Tibial nerve (tissue), 4 donors: Measurements from ENCODE around the gene CCDC27. TPM values are rescaled to one million over a fixed set of nuclear protein-coding genes. Genes with fewer than 3 reads are reported as not detected.
A peak's percentile ranks its signal among the peaks of the same experiment; 100 is the strongest.

Experiments used
- DNase-seq, 2 donors: peaks; one replicate each; pipeline ENCODE4 v3.0.0-alpha.2; 2019; ENCODE audit warnings: low spot score in 2 of 2
- H3K27ac ChIP-seq, 4 donors: fragments of 200-600 bp; sonication (generic) in 3 of 4; one replicate each; pipeline ENCODE4 v1.5.1; 2017 to 2019; ENCODE audit warnings: mild to moderate bottlenecking in 1 of 4
- H3K27me3 ChIP-seq, 2 donors: fragments of 200-600 bp; sonication (generic) in 1 of 2; one replicate each; pipeline versions ENCODE4 v1.5.1 to v1.6.0; 2017 to 2019
- H3K36me3 ChIP-seq, 3 donors: fragments of 200-600 bp; sonication (generic); one replicate each; pipeline ENCODE4 v1.5.1; 2018 to 2019
- H3K4me1 ChIP-seq, 4 donors: fragments of 200-600 bp; sonication (generic) in 3 of 4; one replicate each; pipeline ENCODE4 v1.5.1; 2017 to 2019
- H3K4me3 ChIP-seq, 4 donors: fragments of 200-600 bp; sonication (generic) in 3 of 4; one replicate each; pipeline ENCODE4 v1.5.1; 2017 to 2019; ENCODE audit warnings: mild to moderate bottlenecking in 1 of 4, moderate library complexity in 1 of 4
- H3K9me3 ChIP-seq, 4 donors: fragments of 200-600 bp; sonication (generic) in 3 of 4; one replicate each; pipeline ENCODE4 v1.5.1; 2017 to 2019
- CTCF ChIP-seq, 5 experiments: fragments of 200-600 bp in 3 of 5; fragments of 450-650 bp in 2 of 5; sonication (generic) in 3 of 5; IDR thresholded peaks; one replicate each; pipeline ENCODE4 v1.5.1; 2016 to 2019; ENCODE audit warnings: antibody characterized with exemption in 5 of 5, mild to moderate bottlenecking in 3 of 5, moderate library complexity in 2 of 5
- EP300 ChIP-seq, 2 donors: sonication (generic); formaldehyde crosslinking; IDR thresholded peaks; one replicate each; pipeline ENCODE4 v1.6.1; 2017; ENCODE audit warnings: antibody characterized with exemption in 2 of 2, mild to moderate bottlenecking in 1 of 2
- POLR2A ChIP-seq, 2 donors: fragments of 450-650 bp; IDR thresholded peaks; one replicate each; pipeline ENCODE4 v1.6.1; 2017; ENCODE audit warnings: antibody characterized with exemption in 2 of 2, mild to moderate bottlenecking in 2 of 2, moderate library complexity in 2 of 2
- WGBS, 2 donors: methylation state at CpG; one replicate each; pipeline ENCODE4 v1.1.5; 2018; 5-methylcytosine and 5-hydroxymethylcytosine counted together
- total RNA-seq, 4 donors: library from RNA; depleted of rRNA; stranded (reverse); fragments of >200 nt; gene quantifications; one replicate each; pipeline ENCODE4 v1.1.0, GENCODE V29; 2016

Gene CCDC27
- total RNA-seq, 4 donors from 2014 or later = not detected

DNA sequence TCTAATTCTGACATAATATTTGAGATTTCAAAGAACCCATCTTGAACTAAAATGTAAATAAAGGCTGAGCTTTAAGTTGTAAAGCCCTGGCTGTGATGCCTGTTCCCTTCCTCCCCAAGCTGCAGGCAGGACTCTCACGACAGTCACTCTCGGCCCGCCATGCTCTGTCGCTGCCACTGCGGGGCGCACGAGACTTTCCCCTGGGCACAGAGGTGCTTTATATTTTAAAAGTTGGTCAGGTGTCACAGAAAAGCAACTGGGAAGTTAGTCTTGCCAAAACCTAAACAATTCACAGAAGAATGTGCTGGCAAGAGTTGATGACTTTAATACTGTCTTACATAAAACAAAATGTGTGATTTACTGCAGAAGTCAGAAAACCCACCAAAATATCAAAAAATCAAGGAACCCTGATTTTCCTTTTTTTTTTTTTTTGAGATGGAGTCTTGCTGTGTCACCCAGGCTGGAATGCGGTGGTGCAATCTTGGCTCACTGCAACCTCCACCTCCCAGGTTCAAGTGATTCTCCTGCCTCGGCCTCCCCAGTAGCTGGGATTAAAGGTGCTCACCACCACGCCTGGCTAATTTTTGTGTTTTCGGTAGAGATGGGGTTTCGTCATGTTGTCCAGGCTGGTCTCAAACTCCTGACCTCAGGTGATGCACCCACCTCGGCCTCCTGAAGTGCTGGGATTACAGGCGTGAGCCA is 33.4 kb downstream of the CCDC27 start:
- DNase-seq = no peak
- H3K36me3 ChIP-seq = peaks cover 4 to 100% (median 29%) of the 10 kb centered on the region in 3 donors

GRCh38 chr1:3786468-3787348 is 34.5 kb downstream of the CCDC27 start:
- no peak for DNase-seq
- WGBS, 2 donors = 91 to 93% methylated on average over 40 to 45 of the region's 45 CpGs
- no peak overlapping the region for H3K27ac ChIP-seq
- peaks cover 4 to 91% (median 20%) of the 10 kb centered on the region in 3 donors for H3K36me3 ChIP-seq
- peaks cover 0 to 23% (median 0%) of the 10 kb centered on the region in 4 donors for H3K4me1 ChIP-seq
- no peak for TF ChIP-seq POLR2A (IDR thresholded peaks at IDR 0.05)
- TF ChIP-seq EP300 (IDR thresholded peaks at IDR 0.05) = no peak
- no peak for TF ChIP-seq CTCF (IDR thresholded peaks at IDR 0.05)
- no peaks in the 10 kb centered on the region for H3K27me3 ChIP-seq
- H3K4me3 ChIP-seq = no peak overlapping the region
- H3K9me3 ChIP-seq = no peaks in the 10 kb centered on the region

More for the DNA sequence above, 33.4 kb downstream of the CCDC27 start:
- TF ChIP-seq EP300 (IDR thresholded peaks at IDR 0.05) (no peak), CTCF (IDR thresholded peaks at IDR 0.05) (peak in 1 of 5 experiments; percentile 10), POLR2A (IDR thresholded peaks at IDR 0.05) (no peak)
- 78 to 84% methylated on average over 14 of the region's 14 CpGs for WGBS, 2 donors
- peaks cover 0 to 15% (median 0%) of the 10 kb centered on the region in 4 donors for H3K4me1 ChIP-seq
- no peak overlapping the region for H3K27ac ChIP-seq
- H3K9me3 ChIP-seq = no peaks in the 10 kb centered on the region
- no peaks in the 10 kb centered on the region for H3K27me3 ChIP-seq
- H3K4me3 ChIP-seq = no peak overlapping the region

- Histone ChIP-seq H3K27ac (no peak overlapping the region), H3K36me3 (peaks cover 4 to 85% (median 14%) of the 10 kb centered on the region in 3 donors), H3K4me1 (peaks cover 0 to 23% (median 0%) of the 10 kb centered on the region in 4 donors), H3K9me3 (no peaks in the 10 kb centered on the region), H3K4me3 (no peak overlapping the region), H3K27me3 (no peaks in the 10 kb centered on the region)
- no peak for TF ChIP-seq CTCF (IDR thresholded peaks at IDR 0.05)
- TF ChIP-seq EP300 (IDR thresholded peaks at IDR 0.05) = no peak
- no peak for TF ChIP-seq POLR2A (IDR thresholded peaks at IDR 0.05)
- no peak for DNase-seq
- WGBS, 2 donors = 84 to 85% methylated on average over 10 of the region's 10 CpGs
Measured at GRCh38 chr1:3787349-3787715, 35.1 kb downstream of the CCDC27 start.

DNA sequence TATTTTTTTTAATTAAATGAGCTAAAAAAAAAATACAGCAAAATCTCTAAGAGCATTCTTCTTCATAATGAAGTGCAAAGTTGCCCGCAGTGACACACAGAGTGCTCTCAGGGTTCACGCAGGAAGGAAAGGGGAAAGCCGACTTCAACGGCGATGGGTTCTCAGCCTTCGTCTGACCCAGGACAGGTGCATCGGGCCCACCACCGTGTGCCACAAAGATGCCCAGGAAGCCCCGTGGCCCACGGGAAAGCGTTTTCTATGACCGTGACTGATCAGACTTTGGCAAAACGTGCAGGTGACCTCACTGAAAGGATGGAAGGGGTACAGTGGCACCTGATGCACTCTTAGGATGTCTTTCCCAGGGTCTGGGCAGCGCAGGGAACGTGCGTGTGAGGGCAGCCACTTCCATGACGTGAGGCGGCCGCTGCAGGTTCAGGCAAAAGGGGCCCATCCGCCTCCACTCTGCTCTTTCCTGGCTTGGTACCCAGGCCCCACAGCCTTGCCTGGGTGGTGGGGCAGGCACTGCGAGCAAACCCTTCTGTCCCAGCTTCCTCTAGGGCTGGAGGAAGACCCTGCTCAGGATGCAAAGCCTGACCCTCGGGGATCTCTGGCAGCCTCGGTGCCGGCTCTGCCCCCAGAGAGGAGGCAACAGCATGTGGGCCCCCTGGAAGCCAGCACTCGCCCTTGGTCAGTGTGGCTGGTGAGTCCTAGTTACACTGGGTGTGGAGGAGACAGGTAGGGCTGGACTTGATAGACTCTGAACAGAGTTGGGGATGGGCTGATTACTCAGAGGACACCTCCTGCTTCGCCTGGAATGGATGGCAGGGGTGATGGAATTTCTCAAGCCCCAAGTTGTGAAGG is 35.7 kb downstream of the CCDC27 start:
- H3K4me1 ChIP-seq = peaks cover 0 to 29% (median 0%) of the 10 kb centered on the region in 4 donors
- no peak overlapping the region for H3K4me3 ChIP-seq
- H3K27ac ChIP-seq = no peak overlapping the region
- DNase-seq = no peak
- H3K9me3 ChIP-seq = no peaks in the 10 kb centered on the region
- H3K27me3 ChIP-seq = no peaks in the 10 kb centered on the region
- peaks cover 4 to 78% (median 12%) of the 10 kb centered on the region in 3 donors for H3K36me3 ChIP-seq
- WGBS, 2 donors = 89 to 91% methylated on average over 26 of the region's 26 CpGs
- TF ChIP-seq EP300 (IDR thresholded peaks at IDR 0.05) (no peak), CTCF (IDR thresholded peaks at IDR 0.05) (no peak), POLR2A (IDR thresholded peaks at IDR 0.05) (no peak)
